ENCODE results near the gene RGCC.

Gene RGCC

GRCh38 chr13:41456768-41457588 lies at the start of gene RGCC:
Gene RGCC (plus strand): TSS chr13:41457550. CDS start chr13:41457708, 158 bp downstream.
- no peak for DNase-seq (ENCODE audit: low read depth)
- H3K4me3 ChIP-seq (ENCODE audit: low read depth, low read length), result peak within 1 kb of the TSS; percentile 56
- no peak for TF ChIP-seq CTCF (IDR thresholded peaks at IDR 0.05; ENCODE audit: low read depth, low read length, missing control alignments)

- no peak for TF ChIP-seq CTCF (IDR thresholded peaks at IDR 0.05; ENCODE audit: low read depth, low read length, missing control alignments)
- H3K4me3 ChIP-seq (ENCODE audit: low read depth, low read length), result no peak overlapping the region
- DNase-seq (ENCODE audit: low read depth), result no peak
Observed at GRCh38 chr13:41408121-41408520, 49.2 kb upstream of the RGCC start.

- TF ChIP-seq CTCF (IDR thresholded peaks at IDR 0.05; ENCODE audit: low read depth, low read length, missing control alignments), result no peak
- DNase-seq (ENCODE audit: low read depth), result no peak
Observed at GRCh38 chr13:41408746-41409145, 48.6 kb upstream of the RGCC start.

GRCh38 chr13:41409611-41410010 lies 47.7 kb upstream of the RGCC start:
- TF ChIP-seq CTCF (IDR thresholded peaks at IDR 0.05; ENCODE audit: low read depth, low read length, missing control alignments), result no peak

More at GRCh38 chr13:41408746-41409145, 48.6 kb upstream of the RGCC start:
- H3K4me3 ChIP-seq (ENCODE audit: low read depth, low read length), result no peak overlapping the region

GRCh38 chr13:41411060-41411459 lies 46.3 kb upstream of the RGCC start:
- TF ChIP-seq CTCF (IDR thresholded peaks at IDR 0.05; ENCODE audit: low read depth, low read length, missing control alignments), result no peak
- H3K4me3 ChIP-seq (ENCODE audit: low read depth, low read length), result no peak overlapping the region
- DNase-seq (ENCODE audit: low read depth), result no peak

More at GRCh38 chr13:41409611-41410010, 47.7 kb upstream of the RGCC start:
- no peak for DNase-seq (ENCODE audit: low read depth)
- no peak overlapping the region for H3K4me3 ChIP-seq (ENCODE audit: low read depth, low read length)

- DNase-seq (ENCODE audit: low read depth), result no peak
- H3K4me3 ChIP-seq (ENCODE audit: low read depth, low read length), result no peak overlapping the region
- peak; percentile 42 for TF ChIP-seq CTCF (IDR thresholded peaks at IDR 0.05; ENCODE audit: low read depth, low read length, missing control alignments)
Observed at GRCh38 chr13:41411522-41411921, 45.8 kb upstream of the RGCC start.

GRCh38 chr13:41413872-41414271 lies 43.5 kb upstream of the RGCC start:
- no peak for TF ChIP-seq CTCF (IDR thresholded peaks at IDR 0.05; ENCODE audit: low read depth, low read length, missing control alignments)
- no peak for DNase-seq (ENCODE audit: low read depth)
- no peak overlapping the region for H3K4me3 ChIP-seq (ENCODE audit: low read depth, low read length)

Data from GM12864 (cell line).